Sciatic nerve (tissue), 2 donors: ENCODE results near the gene IQCK. TPM values are rescaled to one million over a fixed set of nuclear protein-coding genes. Genes with fewer than 3 reads are reported as not detected.
A peak's percentile ranks its signal among the peaks of the same experiment; 100 is the strongest.
"Not testable (repeated sequence)": the region's sequence is repeated elsewhere in the genome, so short reads cannot be mapped to it uniquely, and the experiment has no call there.

Experiments used
- ATAC-seq: fragments of 200-7000 bp; cut with Tn5 transposase; one replicate; pipeline ENCODE4 v1.9.1; 2020; ENCODE audit warnings: mild to moderate bottlenecking, moderate library complexity
- DNase-seq: peaks from one replicate; pipeline ENCODE4 v3.0.0-alpha.2; 2020; ENCODE audit warnings: low spot score
- intact Hi-C: fragments of 100-400 bp; cut with DNase I; formaldehyde crosslinking; loops from one replicate; pipeline ENCODE4 v1.14.2; 2022
- total RNA-seq: library from RNA; stranded (reverse); fragmentation: NEBNext Ultra II Directional; extraction: Animal tissue kit (Norgen Biotek cat#: 25700); gene quantifications from one replicate; pipeline ENCODE4 v1.2.1, GENCODE V29; 2021
- donor health status: DM: no; HTN: no; CAD: no.
- donor health status: DM: no; HTN: no; CAD: no.

The IQCK gene
- total RNA-seq, 1 donor from 2014 or later: 24.5 TPM

DNA sequence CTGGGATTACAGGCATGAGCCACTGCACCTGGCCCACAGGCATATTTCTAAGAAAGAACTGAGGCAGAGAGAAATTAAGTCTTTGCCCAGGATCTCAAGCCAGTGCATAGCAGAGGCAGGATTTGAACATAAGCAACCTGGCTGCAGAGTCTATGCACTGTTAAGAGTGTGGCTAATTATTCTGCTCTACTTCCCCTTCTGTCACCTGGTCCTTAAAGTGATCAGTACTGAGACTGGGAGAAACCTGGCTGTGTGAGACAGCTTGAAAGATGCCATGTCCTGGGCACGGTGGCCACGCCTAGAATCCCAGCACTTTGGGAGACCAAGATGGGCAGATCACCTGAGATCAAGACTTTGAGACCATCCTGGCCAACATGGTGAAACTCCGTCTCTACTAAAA is 58.1 kb downstream of the IQCK start:
- no peak for DNase-seq
- intact Hi-C loops: no loop called here
- no peak for ATAC-seq

DNA sequence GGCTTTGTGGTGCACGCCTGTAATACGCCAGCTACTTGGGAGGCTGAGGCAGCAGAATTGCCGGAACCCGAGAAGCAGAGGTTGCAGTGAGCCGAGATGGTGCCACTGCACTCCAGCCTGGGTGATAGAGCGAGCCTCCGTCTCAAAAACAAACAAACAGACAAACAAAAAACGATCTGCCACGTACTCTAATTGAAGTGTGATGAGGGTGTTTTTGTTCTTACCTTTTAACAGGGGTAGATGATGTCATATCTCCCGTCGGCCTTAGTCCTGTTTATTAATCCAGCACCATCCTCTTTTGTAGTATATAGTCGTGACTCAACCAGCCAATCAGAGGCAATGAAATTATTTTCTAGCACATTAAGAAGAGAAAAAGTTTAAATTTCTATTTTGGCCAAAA is 58.5 kb downstream of the IQCK start:
- DNase-seq (no peak), ATAC-seq (no peak)
- intact Hi-C loops: no loop called here

DNA sequence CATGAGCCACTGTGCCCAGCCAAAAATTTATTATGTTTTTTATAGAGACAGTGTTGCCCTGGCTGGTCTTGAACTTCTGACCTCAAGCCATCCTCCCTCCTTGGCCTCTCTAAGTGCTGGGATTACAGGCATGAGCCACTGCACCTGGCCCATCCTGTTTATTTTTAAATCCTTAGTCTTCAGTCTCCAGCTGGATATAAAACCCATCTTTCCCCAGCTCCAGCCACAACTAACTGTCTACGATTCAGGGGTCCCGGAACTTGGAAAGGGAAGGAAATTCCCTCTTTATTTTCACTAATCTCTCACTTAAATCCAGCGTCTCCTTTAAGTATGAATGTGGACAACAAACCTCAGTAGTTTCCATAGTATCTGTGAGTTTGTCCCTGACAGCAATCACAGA is 62.2 kb downstream of the IQCK start:
- ATAC-seq: no peak
- intact Hi-C loops: no loop called here
- DNase-seq: no peak

DNA sequence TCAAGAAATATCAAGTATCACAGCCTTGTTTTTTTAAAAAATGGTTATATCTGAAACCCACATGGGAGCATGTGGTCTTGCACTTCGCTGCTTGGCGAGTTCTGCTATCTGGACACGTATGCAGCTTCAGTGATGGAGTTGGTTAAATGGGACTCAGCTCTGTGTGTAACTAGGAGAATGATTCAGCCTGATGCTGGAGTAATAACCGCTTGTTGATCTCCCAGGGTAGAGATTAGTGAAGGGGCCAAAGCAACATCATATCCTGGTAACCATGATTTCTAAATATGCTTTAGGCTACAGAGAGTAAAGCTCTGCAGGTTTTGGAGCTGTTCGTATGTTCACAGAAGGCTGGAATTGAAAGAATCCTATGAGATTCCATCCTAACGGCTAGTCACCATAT is 63.2 kb downstream of the IQCK start:
- DNase-seq (no peak), ATAC-seq (peak; percentile 73)
- intact Hi-C loops: no loop called here

DNA sequence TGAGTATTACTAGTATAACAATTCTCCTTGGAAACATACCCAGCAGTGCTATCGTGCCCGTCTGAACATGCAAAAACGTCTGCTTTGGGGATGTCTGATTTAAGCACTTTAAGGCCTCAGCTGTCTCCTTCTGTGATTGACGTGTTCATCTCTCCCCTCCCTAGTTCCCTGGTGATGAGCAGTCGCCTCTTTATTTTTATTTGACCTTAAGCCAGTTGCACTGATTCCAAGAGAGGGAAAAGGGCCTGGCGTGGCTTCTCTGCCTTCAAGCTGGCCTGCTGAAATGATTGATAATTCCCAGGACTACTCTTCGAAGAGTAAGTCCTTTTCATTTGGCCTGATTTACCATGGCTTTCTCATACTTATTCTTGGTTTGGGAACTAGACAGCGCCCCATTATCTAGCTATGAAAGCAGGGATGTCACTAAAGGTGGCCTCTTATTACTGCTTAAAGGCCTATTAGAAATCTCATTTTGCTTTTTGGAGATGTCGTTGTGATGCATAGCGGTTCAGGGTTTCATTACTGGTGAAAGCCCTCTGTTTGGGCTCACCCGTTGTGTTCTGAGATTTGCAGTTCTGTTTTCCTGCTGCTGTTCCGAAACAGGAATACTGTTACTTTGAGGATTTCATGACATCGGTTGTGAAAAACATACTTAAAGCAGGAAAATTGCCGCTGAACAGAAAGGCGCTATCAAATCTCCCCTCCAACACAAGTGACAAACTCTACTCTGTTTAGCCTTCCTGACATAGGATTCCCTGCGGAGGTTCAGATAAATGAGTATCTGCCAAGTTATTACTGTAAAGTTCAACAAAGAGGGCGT is 65.5 kb downstream of the IQCK start:
- DNase-seq: no peak
- intact Hi-C loops: no loop called here
- ATAC-seq: peak; percentile 70

DNA sequence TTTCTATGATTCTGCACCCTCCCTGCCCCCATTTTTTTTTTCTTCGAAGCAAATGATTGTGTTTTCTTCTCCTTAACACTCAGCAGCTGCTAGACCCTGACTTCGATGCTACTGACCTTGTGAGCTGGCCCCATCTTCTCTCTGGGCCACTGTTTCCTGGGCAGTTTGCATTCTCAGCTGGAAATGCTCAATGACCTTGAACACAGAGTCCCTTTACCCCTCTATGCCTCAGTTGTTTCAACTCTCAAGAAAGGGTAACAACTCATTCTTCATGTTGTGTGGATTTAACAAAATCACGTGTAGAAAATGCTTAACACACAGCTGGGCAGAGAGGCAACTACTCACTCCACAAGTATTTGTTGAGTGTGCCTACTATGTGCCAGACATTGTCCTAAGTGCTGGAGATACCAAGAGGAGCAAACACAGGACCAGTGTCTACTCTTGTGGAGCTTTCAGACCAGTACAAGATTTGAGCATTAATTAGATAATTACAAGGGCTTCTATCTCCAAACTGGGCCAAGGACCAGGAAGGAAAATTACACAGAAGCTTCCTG is 66.2 kb downstream of the IQCK start:
- peak; percentile 56 for ATAC-seq
- DNase-seq: no peak
- intact Hi-C loops: no loop called here

DNA sequence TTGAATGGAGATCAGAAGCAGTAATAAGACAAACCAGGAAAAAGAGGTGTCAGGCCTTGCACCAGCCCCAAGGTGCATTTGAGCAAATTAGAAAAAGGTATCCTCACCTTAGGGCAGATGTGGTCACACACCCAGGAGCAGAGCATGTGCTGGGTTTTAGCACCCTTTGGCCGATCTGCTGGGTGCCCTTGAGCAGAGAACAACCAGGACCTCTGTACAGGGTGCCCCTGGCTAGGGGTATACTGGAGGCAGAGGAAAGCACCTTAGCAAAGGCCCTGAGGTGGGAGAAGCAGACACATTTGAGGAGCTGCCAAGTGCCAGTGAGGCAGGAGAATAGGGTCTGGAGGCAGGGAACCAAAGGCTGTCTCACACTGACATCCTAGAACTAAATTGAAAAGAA is 67.0 kb downstream of the IQCK start:
- ATAC-seq (no peak), DNase-seq (peak; percentile 44)
- intact Hi-C loops: no loop called here

DNA sequence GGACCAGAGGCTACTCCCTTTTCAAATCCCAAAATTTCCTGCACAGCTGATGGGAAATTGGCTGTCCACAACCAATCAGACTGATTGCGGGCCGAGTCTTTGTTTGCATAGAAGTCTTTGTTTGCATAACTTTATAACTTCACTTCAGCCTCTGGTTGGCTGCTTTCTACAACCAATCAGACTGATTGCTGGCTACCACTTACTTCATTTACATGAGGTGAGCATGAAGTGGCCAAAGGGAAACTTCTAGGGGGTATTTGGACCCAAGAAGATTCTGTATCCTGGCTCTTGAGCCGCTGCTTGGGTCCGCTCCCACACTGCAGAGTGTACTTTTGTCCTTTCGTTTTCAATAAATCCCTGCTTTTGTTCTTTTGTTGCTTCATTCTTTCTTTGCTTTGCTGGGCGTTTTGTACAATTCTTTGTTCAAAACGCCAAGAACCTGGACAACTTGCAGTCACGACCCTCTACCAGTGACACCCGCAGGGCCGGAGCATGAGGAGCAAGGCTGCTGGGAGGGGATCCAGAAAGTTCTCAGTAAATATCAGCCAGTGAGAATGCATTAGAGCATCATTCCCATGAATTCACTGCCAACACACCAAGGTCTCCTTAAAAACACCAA is 67.5 kb downstream of the IQCK start:
- DNase-seq: no peak
- ATAC-seq: peak; percentile 20
- intact Hi-C loops: no loop called here

DNA sequence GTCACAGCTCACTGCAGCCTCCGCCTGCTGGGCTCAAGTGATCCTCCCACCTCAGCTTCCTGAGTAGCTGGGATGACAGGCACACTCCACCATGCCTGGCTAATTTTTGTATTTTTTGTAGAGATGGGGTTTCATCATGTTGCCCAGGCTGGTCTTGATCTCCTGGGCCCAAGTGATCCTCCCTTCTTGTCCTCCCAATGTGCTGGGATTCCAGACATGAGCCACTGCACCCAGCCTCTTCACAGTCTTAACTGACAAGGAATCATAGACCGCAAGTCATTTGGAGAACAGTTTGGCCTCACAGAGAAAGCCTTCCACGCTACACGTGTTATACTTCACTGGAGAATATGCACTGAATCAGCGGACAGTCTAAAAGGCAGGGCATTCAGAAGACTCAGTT is 83.3 kb downstream of the IQCK start:
- intact Hi-C loops, ATAC-seq: not testable (repeated sequence)

DNA sequence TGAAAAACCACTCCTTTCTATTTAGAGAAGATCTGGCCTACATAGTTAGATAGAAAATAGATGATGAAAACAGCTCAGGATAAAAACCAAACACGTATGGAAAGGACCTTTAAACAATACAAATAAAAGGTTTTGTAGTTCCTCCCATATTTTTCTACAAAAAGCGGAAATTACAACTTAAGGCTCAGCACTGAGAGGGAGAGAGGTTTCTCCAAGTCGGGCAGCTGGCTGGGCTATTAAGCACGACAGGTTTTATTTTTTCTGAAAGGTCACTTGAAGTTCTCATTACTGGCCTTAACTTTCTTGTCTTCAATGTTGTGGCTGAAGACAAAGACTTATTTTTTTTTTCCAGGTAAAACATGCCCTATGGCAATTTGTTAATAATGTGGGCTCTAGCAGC is 83.8 kb downstream of the IQCK start:
- intact Hi-C loops, DNase-seq, ATAC-seq: not testable (repeated sequence)

More for the DNA sequence above, 83.3 kb downstream of the IQCK start:
- not testable (repeated sequence) for DNase-seq

DNA sequence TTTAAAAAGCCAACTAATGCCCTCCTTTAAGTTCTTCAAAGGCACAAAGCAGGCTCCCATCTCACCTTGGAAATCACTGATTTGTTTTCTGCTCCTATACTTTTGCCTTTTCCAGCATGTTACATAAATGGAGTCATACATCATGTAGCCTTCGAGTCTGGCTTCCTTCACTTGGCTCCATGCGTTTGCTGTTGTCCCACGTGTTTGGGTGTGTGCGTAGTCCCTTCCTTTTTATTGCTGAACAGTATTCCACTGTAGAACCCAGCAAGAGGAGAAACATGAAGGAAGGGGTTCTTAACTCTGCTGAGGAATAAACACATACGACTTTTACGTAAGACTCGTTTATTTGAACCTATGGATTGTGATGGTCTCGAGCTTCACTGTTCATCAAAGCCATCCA is 84.5 kb downstream of the IQCK start:
- DNase-seq (no peak), ATAC-seq (no peak)
- intact Hi-C loops: no loop called here

DNA sequence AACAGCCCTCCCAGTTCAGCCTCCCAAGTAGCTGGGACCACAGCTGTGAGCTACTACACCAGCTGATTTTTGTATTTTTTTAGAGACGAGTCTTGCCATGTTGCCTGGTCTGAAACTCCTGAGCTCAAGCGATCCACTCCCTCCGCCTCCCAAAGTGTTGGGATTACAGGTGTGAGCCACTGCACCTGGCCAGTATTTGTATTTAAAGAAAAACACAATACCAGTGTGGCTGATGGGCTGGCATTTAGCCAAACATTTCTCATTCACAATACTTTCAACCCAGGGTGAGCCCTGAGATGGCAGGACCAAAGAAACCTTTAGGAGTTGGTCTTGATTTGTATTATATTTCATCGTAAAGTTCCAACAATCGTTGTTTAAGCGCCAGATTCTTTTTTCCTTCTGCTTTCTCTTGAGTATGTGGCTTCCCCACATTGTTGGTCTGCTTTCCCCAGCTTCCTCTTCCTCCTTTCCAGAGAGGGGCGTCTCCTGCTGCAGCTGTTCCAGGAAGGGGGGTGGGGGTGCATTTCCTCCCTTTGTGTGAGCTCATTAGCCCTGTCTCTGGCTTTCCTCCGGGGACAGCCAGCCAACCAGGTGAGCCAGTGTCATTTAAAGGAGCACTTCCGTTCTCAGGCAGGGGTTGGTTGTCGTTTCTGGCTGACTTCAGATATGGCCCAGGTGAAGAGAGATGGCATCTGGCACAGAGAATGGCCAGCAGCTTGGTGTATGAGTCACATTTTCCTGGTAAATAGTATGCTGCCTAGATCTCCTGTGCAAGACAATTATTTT is 86.7 kb downstream of the IQCK start:
- intact Hi-C loops: no loop called here
- ATAC-seq (peak; percentile 54), DNase-seq (no peak)

DNA sequence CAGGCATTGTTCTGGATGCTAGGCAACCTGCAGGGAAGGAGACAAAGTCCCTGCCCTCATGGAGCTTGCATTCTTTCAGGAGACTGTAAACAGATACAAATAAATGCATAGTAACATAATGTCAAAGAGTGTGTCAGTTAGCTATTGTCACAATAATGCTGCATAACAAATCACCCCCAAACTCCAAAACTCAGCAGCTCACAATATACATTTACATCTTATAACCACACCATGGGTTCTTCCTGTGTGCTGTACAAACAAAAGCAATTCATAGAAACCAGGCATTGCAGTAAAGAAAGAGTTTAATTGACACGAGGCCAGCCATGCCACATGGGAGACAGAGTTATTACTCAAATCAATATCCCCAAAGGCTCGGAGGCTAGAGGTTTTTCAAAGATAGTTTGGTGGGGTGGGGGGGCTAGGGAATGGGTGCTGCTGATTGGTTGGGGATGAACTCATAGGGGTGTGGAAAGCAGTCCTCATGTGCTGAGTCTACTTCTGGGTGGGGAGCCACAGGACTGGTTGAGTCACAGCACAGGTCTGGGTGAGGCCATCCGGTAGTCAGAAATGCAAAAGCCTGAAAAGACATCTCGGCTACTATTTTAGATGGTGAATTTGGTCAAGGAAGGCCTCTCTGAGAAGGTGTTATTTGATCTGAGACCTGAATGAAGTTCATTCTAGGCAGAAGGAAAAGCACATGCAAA is 87.5 kb downstream of the IQCK start:
- no peak for ATAC-seq
- intact Hi-C loops: no loop called here

DNA sequence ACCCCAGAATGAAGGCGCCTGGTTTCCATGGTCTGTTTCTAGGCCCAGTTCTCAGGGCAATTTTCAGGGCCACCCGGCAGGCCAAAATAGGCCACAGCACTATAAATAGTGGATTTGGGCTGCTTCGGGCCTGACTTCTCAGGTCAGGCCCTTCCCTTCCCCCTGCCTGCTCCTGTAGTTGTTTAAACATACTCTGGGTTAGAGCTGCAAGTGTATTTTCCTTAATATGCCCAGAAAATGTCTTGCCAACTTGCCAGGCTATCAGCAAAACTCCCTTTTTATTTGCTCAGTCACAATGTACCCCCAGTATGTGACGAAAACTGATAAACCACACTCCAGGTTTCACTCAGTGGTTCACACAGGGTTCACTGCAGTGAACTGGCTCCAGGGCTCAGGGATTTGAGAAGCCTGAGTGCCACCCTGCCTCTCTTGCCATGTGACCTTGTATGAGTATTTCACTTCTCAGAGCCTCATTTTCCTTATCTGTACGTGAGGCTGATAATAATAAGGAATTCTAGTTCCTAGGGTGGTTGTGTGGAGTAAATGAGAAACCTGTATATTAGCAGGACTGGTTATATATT is 90.1 kb downstream of the IQCK start:
- intact Hi-C loops: no loop called here
- ATAC-seq (no peak), DNase-seq (no peak)

More for the DNA sequence above, 87.5 kb downstream of the IQCK start:
- DNase-seq: no peak

DNA sequence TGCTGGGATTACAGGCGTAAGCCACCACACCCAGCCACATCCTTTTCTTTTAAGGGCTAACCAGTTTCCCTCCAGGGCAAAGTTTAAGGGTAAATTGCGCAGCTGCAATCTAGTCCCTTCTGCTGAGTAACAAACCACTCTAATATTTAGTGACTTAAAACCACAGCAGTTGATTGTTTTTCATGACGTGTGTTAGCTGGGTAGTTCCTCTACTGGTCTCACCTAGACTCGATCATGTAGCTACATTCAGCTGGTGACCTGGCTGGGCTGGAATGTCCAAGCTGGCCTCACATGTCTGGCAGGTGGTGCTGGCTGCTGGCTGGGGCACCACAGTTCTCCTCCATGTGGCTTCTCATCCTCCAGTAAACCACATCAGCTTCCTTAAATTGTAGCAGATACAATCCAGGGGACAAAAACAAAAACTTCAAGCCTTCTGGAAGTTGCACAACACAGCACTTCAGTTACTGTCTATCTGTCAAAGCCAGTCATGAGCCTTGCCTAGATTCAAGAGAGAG is 91.1 kb downstream of the IQCK start:
- ATAC-seq: peak; percentile 62

DNA sequence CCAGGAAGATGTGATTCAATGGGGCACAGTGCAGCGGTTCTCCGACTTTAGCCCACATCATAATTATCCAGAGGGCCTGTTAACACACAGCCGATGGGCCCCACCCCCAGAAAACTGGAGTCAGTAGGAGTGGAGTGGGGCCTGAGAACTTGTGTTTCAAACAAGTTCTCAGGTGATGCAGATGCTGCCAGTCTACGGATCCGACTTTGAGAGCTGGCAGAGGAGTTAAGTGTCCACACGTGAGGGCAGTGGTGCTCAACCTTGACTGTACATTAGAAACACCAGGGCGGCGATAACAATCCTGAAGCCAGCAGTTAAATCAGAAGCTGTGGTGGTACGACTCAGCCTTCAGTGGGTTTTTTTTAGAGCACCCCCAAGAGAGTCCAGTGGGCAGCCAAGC is 91.6 kb downstream of the IQCK start:
- ATAC-seq: no peak
- DNase-seq: no peak
- intact Hi-C loops: no loop called here

More for the DNA sequence above, 91.1 kb downstream of the IQCK start:
- intact Hi-C loops: no loop called here
- no peak for DNase-seq

DNA sequence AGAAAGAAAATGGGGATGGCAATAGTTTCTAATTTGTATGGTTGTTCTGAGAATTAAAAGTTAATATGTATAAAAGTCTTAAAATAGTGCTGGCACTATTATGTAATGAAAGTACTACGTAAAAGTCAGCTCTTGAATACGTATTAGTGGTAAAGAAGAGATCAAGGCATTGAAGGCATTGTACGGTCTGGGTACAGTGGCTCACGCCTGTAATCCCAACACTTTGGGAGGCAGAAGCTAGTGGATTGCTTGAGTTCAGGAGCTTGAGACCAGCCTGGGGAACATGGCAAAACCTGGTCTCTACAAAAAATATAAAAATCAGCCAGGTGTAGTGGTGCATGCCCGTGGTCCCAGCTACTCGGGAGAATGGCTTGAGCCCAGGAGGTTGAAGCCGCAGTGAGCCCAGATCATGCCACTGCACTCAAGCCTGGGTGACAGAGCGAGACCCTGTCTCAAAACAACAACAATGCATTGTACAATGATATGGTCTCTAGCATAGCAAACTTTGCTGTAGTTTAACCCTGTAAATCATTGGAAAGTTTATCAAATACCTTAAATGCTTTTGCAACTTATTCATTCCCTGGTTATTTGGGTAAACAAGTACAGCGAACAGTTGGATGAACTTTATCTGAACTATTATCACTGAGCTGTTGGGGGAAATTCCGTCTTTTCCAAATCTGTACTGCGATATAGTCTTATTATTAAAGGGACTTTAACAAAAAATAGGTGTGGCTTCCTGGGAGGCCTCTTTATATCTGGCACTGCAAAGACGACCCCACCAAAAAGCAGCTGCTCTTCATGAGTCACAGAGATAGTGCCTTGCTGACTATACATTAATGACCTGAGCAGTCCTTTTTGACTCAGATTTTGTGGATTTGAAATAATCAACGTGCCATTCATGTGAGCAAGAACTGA is 93.0 kb downstream of the IQCK start:
- intact Hi-C loops: no loop called here
- DNase-seq (no peak), ATAC-seq (peak; percentile 28)
